Measurements from ENCODE around the gene ZNF469.

The ZNF469 gene

DNA sequence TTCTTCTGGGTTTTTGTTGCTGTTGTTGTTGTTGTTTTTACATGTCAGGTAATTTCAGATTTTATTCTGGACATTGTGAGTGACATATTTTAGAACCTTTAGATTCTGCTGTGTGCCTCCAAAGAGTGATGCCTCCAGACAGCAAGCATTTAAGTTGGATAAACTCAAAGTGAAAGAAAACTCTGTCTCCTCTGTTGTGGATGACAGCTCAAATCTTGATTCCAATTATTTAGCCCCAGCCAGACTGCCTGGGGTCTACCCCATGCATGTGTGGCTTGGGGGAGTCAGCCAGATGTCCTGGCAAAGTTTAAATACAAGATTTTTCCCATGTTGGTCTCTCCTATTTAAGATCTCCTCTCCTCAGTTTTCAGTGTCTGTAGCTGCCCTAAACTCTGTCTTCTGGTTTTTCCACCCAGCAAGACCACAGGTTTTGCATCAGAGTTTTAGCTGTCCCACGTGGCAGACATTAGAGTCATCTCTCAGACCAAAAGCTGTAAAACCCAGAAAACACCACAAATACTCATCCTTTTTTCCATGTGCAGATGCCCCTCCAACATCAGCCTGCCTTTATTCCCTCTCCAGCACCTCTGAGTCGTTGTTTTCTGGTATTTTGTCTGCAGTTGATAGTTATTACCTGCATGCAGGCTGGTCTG is 19.4 kb upstream of the ZNF469 start:
- DNase-seq, result no peak

DNA sequence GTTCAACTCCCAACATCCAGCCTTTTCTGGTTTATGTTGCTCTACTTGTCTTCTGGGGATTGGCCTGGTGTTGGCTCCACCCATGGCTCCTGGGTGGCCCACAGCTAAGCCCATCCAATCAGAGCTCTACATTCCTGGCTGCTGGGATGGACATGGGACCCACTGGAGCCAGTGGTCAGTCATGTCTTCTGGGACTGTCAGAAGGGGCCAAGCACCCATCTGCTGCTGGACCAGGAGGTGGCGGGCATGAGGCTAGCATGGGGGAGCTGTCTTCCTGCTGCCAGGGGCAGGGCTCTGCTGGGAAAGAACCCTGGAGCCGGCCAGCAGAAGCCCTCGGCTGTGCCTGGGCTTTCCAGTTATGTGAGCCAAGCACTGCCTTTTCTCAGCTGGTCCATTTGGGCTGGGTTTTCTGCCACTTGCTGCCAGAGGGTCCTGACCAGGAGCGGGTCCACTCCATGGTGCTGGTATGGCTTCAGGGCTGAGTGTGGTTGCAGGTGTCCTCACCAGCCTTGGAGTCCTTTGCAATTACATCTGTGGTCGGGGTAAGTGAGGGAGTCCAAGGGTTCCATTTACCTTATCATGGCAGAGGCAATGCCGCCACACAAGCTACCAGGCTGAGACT is 17.4 kb upstream of the ZNF469 start:
- DNase-seq, result no peak

DNA sequence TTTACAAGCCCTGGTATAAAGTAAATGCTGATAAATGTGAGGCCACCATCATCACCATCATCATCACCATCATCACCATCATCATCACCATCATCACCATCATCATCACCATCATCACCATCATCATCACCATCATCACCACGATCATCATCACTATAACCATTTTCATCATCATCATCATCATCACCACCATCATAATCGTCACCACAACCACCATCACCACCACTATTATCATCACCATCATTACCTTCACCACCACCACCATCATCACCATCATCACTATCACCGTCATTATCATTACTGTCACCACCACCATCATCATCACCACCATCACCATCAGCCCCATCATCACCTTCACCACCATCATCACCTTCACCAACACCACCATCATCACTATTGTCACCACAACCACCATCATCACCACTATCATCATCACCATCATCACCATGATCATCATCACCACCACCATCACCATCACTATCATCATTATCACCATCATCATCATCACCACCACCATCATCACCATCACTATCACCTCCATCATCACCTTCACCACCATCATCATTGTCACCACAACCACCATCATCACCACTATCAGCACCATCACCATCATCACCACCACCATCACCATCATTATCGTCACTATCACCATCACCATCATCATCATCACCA is 16.6 kb upstream of the ZNF469 start:
- no peak for DNase-seq

DNA sequence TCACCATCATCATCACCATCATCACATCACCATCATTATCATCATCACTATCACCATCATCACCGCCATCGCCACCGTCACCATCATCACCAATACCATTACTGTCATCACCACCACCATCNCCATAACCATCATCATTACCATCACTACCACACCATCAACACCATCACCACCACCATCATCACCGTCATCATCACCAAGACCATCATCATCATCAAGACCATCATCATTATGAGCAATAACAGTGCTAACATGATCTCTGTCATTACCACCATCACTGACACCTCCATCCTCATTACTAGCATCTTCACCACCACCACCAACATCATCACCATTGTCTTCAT is 16.1 kb upstream of the ZNF469 start:
- no peak for DNase-seq

DNA sequence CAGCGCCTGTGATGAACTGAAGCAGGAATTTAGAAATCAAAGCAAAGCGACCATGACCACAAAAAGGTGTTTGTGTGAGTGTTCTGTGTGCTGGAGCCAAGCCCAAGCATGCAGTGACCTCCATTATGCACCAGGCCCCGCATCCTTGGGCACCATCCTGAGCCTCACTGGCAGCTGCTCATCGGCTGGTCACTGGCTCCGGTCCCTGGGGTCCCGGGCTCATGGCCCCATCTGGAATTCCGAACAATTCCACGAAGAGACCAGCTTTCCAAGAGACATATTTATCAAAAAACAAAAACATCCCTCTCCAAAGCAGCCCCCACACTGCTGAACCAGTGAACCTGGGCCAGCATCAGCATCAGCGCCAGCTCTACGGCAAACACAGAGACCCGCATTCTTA is 15.2 kb upstream of the ZNF469 start:
- DNase-seq, result no peak

DNA sequence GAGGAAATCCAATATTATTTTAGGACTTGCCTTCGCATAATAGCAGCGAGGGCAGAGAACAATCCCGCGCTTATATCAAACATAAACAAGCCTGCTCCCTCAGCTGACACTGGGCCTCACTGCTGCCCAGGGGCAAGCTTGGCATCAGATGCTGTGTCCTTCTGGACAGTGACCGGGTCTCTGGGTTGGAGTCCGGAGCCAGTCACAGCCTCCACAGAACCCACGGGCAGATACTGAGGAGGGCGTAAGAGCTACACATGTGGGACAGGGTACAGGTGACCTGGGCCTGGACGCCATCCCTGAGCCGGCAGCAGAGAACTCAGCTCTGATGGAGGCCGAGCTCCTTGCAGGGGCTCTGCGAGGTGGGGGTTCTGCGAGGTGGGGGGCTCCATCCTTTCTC is 14.7 kb upstream of the ZNF469 start:
- DNase-seq, result no peak

DNA sequence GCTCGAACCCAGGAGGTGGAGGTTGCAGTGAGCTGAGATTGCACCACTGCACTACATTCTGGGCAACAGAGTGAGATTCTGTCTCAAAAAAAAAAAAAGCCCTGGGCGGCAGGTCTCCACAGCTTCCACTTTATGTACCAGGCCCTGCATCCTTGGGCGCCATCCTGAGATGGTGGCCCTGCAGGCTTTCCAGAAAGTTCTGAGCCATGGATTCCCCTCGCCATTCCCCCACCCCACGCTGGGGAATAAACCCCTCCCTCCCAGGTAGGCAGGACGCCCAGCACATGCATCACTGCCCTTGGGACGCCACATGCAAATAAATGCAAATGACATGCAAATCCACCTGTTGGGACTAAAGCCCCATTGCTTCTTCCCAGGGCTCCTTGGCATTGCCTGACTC is 13.8 kb upstream of the ZNF469 start:
- no peak for DNase-seq

DNA sequence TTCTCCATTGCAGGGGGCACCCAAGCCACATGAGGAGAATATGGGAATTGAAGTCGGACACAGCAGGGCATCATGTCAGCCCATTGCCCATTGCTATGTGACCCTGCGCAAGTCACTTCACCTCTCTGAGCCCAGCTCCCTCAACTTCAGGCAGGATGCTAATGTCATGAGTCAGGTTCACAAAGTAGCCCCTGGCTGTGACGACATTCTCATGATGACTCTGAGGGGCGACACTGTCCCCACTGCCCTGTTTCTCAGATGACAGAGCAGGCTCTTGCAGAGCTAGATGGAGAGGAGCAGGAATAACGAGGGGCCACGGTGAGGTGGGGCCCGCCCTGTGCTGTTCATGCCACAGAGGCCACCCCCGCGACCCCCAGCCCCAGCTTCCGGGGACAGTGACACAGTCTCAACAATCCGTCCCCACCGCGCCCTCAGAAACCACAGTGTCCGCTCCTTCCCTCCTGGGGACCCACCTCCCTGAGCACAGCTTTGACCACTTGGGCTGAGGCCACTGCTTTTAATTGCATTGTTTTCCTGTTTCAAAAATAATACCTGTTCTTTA is 13.2 kb upstream of the ZNF469 start:
- no peak for DNase-seq

DNA sequence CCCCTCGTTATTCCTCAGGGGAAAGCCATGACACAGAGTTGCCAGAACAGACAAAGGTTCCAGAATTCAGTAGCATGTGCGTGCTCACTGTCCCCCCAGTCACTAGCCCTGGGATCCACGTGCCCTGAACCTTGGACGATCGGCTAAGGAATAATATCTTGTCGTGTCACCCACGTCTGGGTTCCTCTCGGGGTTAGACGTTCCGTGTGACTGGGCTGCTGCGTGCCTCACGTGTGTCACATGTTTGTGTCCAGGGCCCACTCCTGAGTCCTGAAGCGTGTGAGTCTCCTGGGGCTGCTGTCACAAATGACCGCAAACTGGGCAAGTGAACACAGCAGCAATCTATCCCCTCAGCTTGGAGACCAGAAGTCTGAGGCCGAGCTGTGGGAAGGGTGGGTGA is 12.4 kb upstream of the ZNF469 start:
- DNase-seq, result no peak

DNA sequence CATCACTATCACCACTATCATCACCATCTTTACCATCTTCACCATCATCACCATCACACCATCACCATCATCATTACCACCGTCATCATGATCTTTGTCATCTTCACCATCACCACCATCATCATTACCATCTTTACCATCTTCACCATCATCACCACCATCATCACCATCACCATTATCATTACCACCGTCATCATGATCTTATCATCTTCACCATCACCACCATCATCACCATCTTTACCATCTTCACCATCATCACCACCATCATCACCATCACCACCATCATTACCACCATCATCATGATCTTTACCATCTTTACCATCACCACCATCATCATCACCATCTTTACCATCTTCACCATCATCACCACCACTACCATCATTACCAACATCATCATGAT is 10.2 kb upstream of the ZNF469 start:
- DNase-seq, result no peak

DNA sequence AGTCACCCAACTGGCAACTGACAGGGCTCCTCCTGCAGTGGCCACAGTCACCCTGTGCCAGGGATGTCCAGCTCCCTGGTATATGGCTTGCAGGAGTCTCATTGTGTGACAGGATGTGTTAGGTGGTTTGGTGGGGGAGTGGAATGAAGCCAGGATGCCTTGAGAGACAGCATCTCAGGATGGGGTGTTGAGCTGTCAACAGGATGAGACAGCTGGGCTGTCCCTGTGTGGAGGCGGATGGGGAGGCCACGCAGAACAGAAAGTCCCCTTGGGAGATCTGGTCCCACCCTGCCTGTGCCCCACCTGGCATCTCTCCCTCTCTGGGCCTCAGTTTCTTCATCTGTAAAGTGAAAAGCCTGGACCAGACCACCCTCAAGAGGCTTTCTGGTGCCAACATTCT is 9.5 kb upstream of the ZNF469 start:
- no peak for DNase-seq

DNA sequence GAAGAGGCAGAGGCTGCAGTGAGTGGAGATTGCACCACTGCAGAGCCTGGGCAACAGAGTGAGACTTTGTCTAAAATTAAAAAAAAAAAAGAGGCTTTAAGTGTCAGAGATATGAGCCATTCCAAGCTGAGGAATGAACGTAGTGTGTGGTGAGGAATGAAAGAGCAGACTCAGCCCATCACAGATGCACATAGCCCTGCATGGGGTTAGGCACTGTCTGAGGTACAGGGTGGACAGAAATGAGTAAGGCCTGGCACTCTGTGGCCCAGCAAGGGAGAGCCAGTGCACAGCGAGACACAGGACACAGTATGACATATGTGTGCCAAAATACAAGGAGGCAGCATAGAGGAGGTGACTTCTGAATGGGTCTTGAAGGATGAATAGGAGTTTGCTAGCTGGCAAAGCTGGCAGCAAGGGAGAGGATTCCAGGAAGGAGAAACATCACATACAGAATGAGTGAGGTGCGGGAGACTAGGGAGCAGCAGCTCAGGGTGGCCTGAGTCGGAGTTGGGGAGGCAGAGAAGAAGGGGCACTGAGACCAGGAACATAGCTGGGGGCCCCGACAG is 8.7 kb upstream of the ZNF469 start:
- no peak for DNase-seq

DNA sequence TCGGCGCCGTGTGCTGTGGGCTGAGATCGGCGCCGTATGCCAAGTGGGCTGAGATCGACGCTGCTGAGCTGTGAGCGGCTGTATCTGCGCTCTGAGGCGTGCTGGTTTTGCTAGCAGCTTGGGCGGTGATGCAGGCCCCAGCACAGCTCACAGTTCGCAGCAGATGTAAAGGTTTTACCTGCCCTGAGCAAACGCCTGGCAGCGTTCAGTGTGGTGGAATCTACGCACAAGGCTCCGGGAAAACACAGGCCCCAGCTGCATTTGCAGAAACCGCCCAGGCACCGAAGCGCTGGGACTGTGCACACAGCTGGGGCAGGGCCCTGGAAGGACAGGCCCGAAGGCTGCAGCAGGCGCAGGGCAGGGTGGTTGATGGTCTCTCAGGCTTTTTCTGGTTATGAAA is 8.0 kb upstream of the ZNF469 start:
- no peak for DNase-seq

DNA sequence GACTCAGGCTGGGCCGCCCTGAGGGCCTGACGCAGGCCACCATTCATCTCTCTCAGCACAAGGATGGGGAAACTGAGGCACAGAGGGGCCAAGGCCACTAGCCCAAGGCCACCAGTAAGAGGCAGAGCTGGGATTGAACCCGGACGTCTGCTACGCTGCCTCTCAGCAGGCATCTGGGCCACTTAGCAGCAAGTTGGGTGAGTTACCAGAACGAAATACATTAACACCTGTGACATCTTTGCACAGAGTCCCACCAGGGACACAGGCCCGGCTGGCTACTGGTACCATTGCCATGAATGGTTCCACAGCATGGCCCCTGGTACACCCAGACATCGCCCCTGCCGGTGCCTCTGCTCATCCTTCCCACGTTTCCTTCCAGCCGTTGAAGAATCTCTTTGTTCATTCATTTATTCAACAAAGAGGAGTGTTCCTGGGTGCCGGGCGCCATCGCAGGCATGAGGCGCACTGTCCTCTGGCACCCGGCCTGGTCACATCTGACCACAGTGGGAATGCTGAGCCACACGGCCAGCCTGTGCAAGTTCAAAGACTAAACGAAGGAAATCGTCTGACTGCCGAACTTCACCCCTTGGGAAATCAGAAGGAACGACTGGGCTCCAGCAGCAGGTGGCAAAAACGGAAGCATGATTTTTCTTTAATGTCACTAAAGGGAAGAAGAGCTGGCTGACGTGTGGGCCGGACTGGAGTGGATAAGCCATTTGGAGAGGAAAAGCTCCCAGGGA is 7.4 kb upstream of the ZNF469 start:
- no peak for DNase-seq

DNA sequence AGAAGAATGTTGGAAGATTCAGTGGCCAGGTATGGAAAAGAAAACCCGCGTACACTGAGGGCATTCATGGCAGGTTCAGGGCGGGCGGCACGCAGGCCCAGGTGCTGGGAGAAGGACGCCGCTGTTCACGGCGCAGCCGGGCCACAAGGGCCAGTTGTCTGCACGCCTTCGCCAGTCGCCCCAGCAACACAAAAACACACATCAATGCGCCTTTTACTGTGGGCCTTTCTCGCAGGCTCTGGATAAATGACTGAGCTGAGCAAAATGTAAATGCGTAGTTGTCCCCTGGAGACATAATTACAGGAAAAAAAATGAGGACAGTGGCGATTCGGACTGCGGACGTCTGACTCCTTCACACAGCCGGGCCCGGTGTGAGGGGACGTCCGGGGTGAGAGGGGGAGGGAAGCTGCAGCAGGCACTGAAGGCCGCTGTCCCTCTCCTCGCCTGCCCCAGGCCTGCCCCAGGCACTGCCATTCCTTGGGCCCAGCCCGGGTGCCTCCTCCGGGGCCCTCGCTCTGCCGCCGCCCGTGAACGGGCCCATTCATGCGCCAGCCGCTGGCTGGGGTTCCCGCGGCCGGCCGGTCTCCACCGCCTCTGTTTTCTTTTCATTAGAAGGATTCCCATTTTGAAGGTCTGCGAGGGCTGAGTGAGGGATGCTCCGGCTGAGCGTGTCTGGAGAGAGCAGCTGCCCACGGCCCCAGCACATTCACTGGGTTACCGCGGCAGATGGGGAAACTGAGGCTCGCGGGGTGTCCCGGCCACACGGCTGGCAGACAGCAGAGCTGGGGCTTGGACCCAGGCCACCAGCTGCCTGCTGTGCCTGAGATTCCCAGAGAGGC is 6.5 kb upstream of the ZNF469 start:
- DNase-seq, result no peak

DNA sequence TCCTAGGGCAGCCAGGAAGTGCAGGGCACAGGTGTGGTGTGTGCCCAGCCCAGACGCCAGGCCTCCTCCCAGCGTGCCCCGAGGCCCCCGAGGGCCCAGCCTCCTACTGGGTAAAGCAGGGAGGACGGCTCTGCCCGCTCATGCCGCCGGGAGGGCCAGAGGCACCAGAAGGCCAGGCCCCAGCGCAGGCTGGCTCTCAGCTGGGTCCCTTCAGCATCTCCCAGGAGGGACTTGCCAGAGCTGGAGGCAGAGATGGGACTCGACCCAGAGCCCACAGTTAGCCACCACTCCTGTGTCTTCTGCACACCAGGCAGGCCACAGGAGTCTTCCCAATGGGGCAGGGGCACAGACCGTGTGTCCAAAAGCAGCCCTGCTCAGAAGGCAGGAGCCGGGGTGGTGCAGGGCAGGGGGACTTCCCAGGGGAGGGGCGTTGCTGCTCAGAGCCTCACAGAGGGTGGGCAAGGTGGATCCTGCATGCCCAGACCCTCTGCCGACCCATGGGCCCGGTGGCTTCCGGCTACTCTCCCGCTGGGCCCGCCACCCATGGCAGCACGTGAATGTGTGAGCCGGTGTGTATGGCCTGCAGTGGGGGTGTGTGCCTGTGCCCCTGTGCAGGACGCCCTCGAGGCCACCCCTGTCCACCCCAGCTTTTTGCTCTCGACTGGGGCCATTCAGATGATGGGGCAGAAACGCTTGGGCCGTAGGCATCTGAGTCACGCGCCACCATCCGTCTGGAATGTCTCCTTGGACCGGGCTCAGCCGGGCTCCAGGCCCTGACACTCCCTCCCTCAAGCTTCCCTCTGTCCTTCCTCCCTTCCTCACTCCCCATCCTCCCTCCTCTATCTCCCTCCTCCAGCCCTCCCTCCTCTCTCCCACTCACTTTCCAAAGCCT is 5.7 kb upstream of the ZNF469 start:
- no peak for DNase-seq

DNA sequence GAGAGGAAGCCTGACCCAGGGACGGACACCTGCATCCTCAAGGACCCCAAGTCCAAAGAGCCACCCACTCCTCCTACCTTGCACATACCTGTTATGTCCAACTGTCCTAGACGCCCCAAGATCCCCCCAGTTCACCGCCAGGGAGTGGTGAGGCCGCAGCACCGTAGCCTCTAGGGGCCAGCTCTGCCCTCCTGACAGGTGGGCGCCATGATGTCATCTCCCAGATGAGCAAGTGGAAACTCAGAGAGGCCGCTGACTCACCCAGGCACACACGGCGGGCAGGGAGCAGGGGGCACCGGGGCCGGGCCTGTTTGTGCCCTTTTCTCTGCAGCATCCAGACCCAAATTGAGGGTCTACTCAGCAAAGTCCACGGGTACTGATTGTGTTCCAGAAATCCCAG is 4.8 kb upstream of the ZNF469 start:
- DNase-seq, result no peak

DNA sequence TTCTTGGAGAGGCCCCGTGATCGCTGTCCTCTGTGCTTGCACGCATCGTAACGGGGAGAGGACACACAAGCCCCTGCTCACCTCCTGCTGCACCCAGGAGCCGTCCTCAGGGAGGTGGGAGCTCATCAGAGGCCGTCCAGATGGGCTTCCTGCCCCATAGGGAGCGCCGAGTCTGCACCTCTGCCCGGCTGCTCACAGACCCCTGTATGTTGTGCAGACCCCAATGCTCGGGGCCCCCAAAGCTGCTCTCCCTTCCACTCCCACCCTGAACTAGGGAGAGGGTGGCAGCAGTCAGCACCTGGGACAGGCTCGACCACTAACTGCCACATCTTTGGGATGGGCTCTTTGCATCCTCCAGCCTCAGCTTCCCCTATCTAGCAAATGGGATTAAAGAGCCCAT is 4.4 kb upstream of the ZNF469 start:
- no peak for DNase-seq

DNA sequence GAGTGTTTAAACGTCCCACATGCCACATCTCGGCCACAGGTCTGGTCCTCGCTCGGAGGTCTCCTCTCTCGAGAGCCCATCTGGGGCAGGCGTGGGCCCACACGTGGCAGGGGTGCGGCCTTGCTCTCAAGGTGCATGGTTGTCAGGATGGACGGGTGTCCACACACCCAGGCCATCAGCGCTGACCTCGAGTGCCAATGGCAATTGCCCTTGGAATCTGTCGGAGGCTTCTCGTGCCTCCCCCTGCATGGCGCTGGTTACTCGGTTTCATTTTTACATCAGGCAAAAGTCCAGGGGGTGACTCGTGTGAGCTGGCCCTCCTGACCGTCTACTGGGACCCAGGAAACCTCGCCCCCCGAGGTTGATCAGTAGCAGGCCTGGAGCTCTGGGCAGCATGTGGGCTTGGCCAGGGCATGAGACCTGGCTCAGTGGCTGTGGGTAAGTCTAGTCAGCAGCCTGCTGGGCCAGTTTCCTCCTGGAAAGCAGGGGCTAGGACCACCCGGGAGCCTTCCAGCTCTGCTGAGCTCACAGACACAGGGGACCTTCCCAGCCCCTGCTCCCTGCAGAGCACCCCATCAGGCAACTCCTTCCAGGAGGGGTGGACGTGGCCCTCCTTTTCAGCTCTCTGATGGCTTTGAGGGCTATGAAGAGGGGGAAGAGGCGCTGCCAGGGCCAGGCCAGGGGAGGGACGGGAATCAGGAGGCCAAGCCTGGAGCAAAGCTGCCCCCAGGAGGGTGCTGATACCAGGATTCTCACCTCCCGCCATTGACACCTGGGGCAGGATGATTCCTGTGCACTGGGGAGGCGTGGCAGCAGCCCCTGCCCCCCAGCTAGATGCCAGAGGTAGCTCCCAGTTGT is 3.7 kb upstream of the ZNF469 start:
- DNase-seq, result no peak

DNA sequence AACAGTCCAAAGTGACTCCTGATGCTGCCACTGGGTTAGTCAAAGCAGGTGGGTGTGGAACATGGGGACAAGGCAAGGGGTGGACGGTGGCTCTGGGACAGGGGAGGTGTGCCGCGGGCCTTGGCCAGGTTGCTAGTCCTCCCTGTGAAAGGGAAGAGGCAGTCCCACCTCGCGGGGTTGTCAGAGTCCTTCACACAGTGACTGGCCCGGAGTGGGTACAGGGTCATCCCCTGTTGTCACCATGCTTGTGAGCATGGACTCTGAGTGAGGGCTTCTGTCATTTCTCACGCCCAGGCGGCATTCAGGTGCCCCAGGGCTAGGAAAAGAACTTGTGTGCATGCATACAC is 3.1 kb upstream of the ZNF469 start:
- DNase-seq, result no peak
